Subcutaneous abdominal adipose tissue (tissue), 5 donors: ENCODE results near the gene PIH1D1.

Experiments used
- H3K27ac ChIP-seq: one replicate; pipeline ENCODE4 v1.7.0; 2013; ENCODE audit warnings: low read depth, mild to moderate bottlenecking, inconsistent platforms, low read length, moderate library complexity
- H3K27me3 ChIP-seq, 5 donors: one replicate each; pipeline ENCODE4 v1.7.0; 2013; ENCODE audit warnings: low read length in 5 of 5, inconsistent platforms in 1 of 5; ENCODE audit not compliant: control insufficient read depth in 5 of 5, insufficient read depth in 4 of 5
- H3K36me3 ChIP-seq, 5 donors: one replicate each; pipeline ENCODE4 v1.7.0; 2013; ENCODE audit warnings: low read length in 5 of 5; ENCODE audit not compliant: control insufficient read depth in 5 of 5, insufficient read depth in 5 of 5
- H3K4me1 ChIP-seq, 5 donors: one replicate each; pipeline ENCODE4 v1.7.0; 2013; ENCODE audit warnings: low read length in 5 of 5, mild to moderate bottlenecking in 3 of 5, moderate library complexity in 1 of 5; ENCODE audit not compliant: control insufficient read depth in 5 of 5, insufficient read depth in 5 of 5
- H3K4me3 ChIP-seq, 5 donors: one replicate each; pipeline ENCODE4 v1.7.0; 2013; ENCODE audit warnings: low read length in 5 of 5, low read depth in 1 of 5
- H3K9ac ChIP-seq, 5 donors: one replicate each; pipeline ENCODE4 v1.7.0; 2013; ENCODE audit warnings: low read length in 5 of 5, mild to moderate bottlenecking in 4 of 5, moderate library complexity in 3 of 5
- H3K9me3 ChIP-seq, 5 donors: one replicate each; pipeline ENCODE4 v1.7.0; 2013; ENCODE audit warnings: low read length in 5 of 5; ENCODE audit not compliant: control insufficient read depth in 5 of 5
- donor health status: healthy.
- donor health status: healthy.
- donor health status: healthy.
- donor health status: healthy.
- donor health status: healthy.

Gene PIH1D1

GRCh38 chr19:49491030-49491803 is 39.6 kb upstream of the PIH1D1 start:
- H3K4me3 ChIP-seq = no peak overlapping the region
- peaks cover 0 to 3% (median 0%) of the 10 kb centered on the region in 5 donors for H3K27me3 ChIP-seq
- H3K27ac ChIP-seq = no peak overlapping the region
- H3K9me3 ChIP-seq = no peaks in the 10 kb centered on the region
- H3K4me1 ChIP-seq = peaks cover 13 to 39% (median 31%) of the 10 kb centered on the region in 5 donors
- peaks cover 3 to 42% (median 38%) of the 10 kb centered on the region in 5 donors for H3K36me3 ChIP-seq
- no peak overlapping the region for H3K9ac ChIP-seq

- Histone ChIP-seq H3K27me3 (peaks cover 0 to 3% (median 0%) of the 10 kb centered on the region in 5 donors), H3K4me1 (peaks cover 11 to 35% (median 31%) of the 10 kb centered on the region in 5 donors), H3K27ac (peak overlapping the region; percentile 86), H3K36me3 (peaks cover 3 to 42% (median 38%) of the 10 kb centered on the region in 5 donors), H3K4me3 (no peak overlapping the region), H3K9ac (peak overlapping the region in 1 of 5 donors; percentile 41), H3K9me3 (no peaks in the 10 kb centered on the region)
These were observed 38.8 kb upstream of the PIH1D1 start for GRCh38 chr19:49490287-49491029.

- Histone ChIP-seq H3K27me3 (peaks cover 0 to 3% (median 0%) of the 10 kb centered on the region in 5 donors), H3K4me3 (peak overlapping the region in 3 of 5 donors; percentile 99 to 100 (median 99)), H3K27ac (peak overlapping the region; percentile 86), H3K9ac (peak overlapping the region in 3 of 5 donors; percentile 94 to 99 (median 98)), H3K9me3 (no peaks in the 10 kb centered on the region), H3K4me1 (peaks cover 11 to 34% (median 30%) of the 10 kb centered on the region in 5 donors), H3K36me3 (peaks cover 3 to 42% (median 38%) of the 10 kb centered on the region in 5 donors)
These were observed 38.1 kb upstream of the PIH1D1 start for GRCh38 chr19:49489601-49490167.

GRCh38 chr19:49488863-49489537 is 37.4 kb upstream of the PIH1D1 start:
- peak overlapping the region; percentile 86 for H3K27ac ChIP-seq
- H3K36me3 ChIP-seq = peaks cover 3 to 42% (median 38%) of the 10 kb centered on the region in 5 donors

GRCh38 chr19:49488046-49488862 is 36.6 kb upstream of the PIH1D1 start:
- H3K4me1 ChIP-seq = peaks cover 11 to 34% (median 30%) of the 10 kb centered on the region in 5 donors
- H3K4me3 ChIP-seq = peak overlapping the region; percentile 95 to 100 (median 99)
- H3K9ac ChIP-seq = peak overlapping the region; percentile 89 to 99 (median 98)
- no peaks in the 10 kb centered on the region for H3K9me3 ChIP-seq
- peaks cover 3 to 42% (median 38%) of the 10 kb centered on the region in 5 donors for H3K36me3 ChIP-seq
- H3K27me3 ChIP-seq = peaks cover 0 to 3% (median 0%) of the 10 kb centered on the region in 5 donors
- H3K27ac ChIP-seq = peak overlapping the region; percentile 86

More at GRCh38 chr19:49488863-49489537, 37.4 kb upstream of the PIH1D1 start:
- H3K9ac ChIP-seq = peak overlapping the region; percentile 89 to 99 (median 98)
- peaks cover 0 to 3% (median 0%) of the 10 kb centered on the region in 5 donors for H3K27me3 ChIP-seq
- H3K4me3 ChIP-seq = peak overlapping the region; percentile 95 to 100 (median 99)
- peaks cover 11 to 34% (median 30%) of the 10 kb centered on the region in 5 donors for H3K4me1 ChIP-seq
- no peaks in the 10 kb centered on the region for H3K9me3 ChIP-seq

GRCh38 chr19:49487277-49488045 is 35.8 kb upstream of the PIH1D1 start, which contains the start of gene RPL13A:
TSS of gene RPL13A (plus strand) at chr19:49487608. CDS start at chr19:49487630, 22 bp downstream.
- Histone ChIP-seq H3K9me3 (no peaks in the 10 kb centered on the region), H3K27me3 (peaks cover 0 to 3% (median 0%) of the 10 kb centered on the region in 5 donors), H3K36me3 (peaks cover 0 to 36% (median 31%) of the 10 kb centered on the region in 5 donors), H3K4me1 (peaks cover 11 to 34% (median 30%) of the 10 kb centered on the region in 5 donors), H3K9ac (peak within 1 kb of the TSS; percentile 89 to 99 (median 98)), H3K27ac (peak within 1 kb of the TSS; percentile 86), H3K4me3 (peak within 1 kb of the TSS; percentile 95 to 100 (median 99))

- Histone ChIP-seq H3K27ac (peak overlapping the region; percentile 86), H3K27me3 (peaks cover 0 to 3% (median 0%) of the 10 kb centered on the region in 5 donors), H3K36me3 (peaks cover 0 to 31% (median 24%) of the 10 kb centered on the region in 5 donors), H3K9ac (peak overlapping the region in 1 of 5 donors; percentile 49), H3K4me3 (peak overlapping the region in 4 of 5 donors; percentile 42 to 99 (median 78)), H3K4me1 (peaks cover 11 to 34% (median 30%) of the 10 kb centered on the region in 5 donors), H3K9me3 (no peaks in the 10 kb centered on the region)
These were observed 35.2 kb upstream of the PIH1D1 start for GRCh38 chr19:49486710-49487276.

- Histone ChIP-seq H3K27ac (no peak overlapping the region), H3K4me3 (no peak overlapping the region), H3K9ac (no peak overlapping the region)
These were observed 34.6 kb upstream of the PIH1D1 start for GRCh38 chr19:49486232-49486631.

More at GRCh38 chr19:49486232-49486631, 34.6 kb upstream of the PIH1D1 start:
- no peaks in the 10 kb centered on the region for H3K9me3 ChIP-seq
- H3K27me3 ChIP-seq = peaks cover 0 to 3% (median 0%) of the 10 kb centered on the region in 5 donors
- H3K36me3 ChIP-seq = peaks cover 0 to 26% (median 19%) of the 10 kb centered on the region in 5 donors
- H3K4me1 ChIP-seq = peaks cover 11 to 34% (median 30%) of the 10 kb centered on the region in 5 donors
